K562 (cell line): Measurements from ENCODE around the gene PRM2. TPM values are rescaled to one million over a fixed set of nuclear protein-coding genes. Genes with fewer than 3 reads are reported as not detected.

ENCODE experiments used
- IRF2 ChIP-seq: sonication (generic); formaldehyde crosslinking; IDR thresholded peaks from 2 replicates; pipeline ENCODE4 v1.8.1; 2022; ENCODE audit warnings: mild to moderate bottlenecking, missing genetic modification reagents
- MNT ChIP-seq, 2 experiments: fragments of 450-650 bp; conservative IDR thresholded peaks; 2 replicates each; pipeline ENCODE4 v1.6.1; 2017; ENCODE audit warnings: mild to moderate bottlenecking in 2 of 2, moderate library complexity in 2 of 2
- NFYB ChIP-seq: IDR thresholded peaks from 2 replicates; pipeline ENCODE4 v1.6.1; 2011; ENCODE audit warnings: mild to moderate bottlenecking, moderate library complexity; ENCODE audit not compliant: insufficient read length; ENCODE audit errors: extremely low read depth
- RAD51 ChIP-seq: fragments of 450-650 bp; IDR thresholded peaks from 2 replicates; pipeline ENCODE4 v1.7.1; 2016; ENCODE audit warnings: low read depth, mild to moderate bottlenecking, borderline replicate concordance
- VEZF1 ChIP-seq: fragments of 200-800 bp; sonication (Bioruptor generic); IDR thresholded peaks from 2 replicates; pipeline ENCODE4 v1.6.1; 2017; ENCODE audit warnings: missing genetic modification characterization, missing compliant biosample characterization
- ZBTB9 ChIP-seq: fragments of 450-650 bp; formaldehyde crosslinking; IDR thresholded peaks from 2 replicates; pipeline ENCODE4 v1.4.0; 2020; ENCODE audit warnings: mild to moderate bottlenecking, moderate library complexity
- polyA plus RNA-seq, 8 experiments: library from polyadenylated mRNA; depleted of rRNA in 4 of 8; stranded (reverse) in 5 of 8; unstranded in 3 of 8; fragments of >200 nt; fragmentation: Nextera tagmentation in 2 of 8; fragmentation: Illumina TruSeq in 1 of 8; extraction: Ambion mirVana in 2 of 8; extraction: Trizol in 1 of 8; gene quantifications; 2 replicates each; pipeline versions ENCODE4 v1.2.1 to v1.2.3, GENCODE V29; 2011 to 2014; ENCODE audit warnings: inconsistent platforms in 1 of 8, missing spikeins in 1 of 8
- total RNA-seq, 7 experiments: library from RNA; depleted of rRNA in 6 of 7; stranded (reverse); fragments of >200 nt in 6 of 7; fragmentation: Illumina TruSeq in 2 of 7; extraction: Trizol in 2 of 7; gene quantifications; 2 replicates each; pipeline versions ENCODE4 v1.2.1 to v1.2.3, GENCODE V29; 2011 to 2021; ENCODE audit warnings: low replicate concordance in 1 of 7

The PRM2 gene
- total and polyA plus RNA-seq, 9 of the 15 experiments (the other 6 are each of a cell fraction or from before 2014, with no cell fraction given) = not detected

GRCh38 chr16:11312718-11313492 lies 36.6 kb upstream of the PRM2 start (continued):
- TF ChIP-seq IRF2 (CRISPR knock-in tag) = peak; percentile 96
- TF ChIP-seq MNT (conservative IDR thresholded peaks at IDR 0.05) = peak; percentile 72 to 78; a peak in 3 of 4 replicates
- TF ChIP-seq VEZF1 (CRISPR knock-in tag) = peak; percentile 41; the same call in 1 of the 2 replicates
- 0 out of 2 replicates have a peak, but pooled peaks have one; percentile 33 for TF ChIP-seq ZBTB9
- peak; percentile 74 for TF ChIP-seq RAD51
- no peak for TF ChIP-seq NFYB
